Measurements from ENCODE around the gene ITPR3. TPM values are rescaled to one million over a fixed set of nuclear protein-coding genes. Genes with fewer than 3 reads are reported as not detected.

Gene ITPR3
- total RNA-seq, 2 experiments from 2014 or later, result 56.6 to 83.5 TPM

- H4K20me1 ChIP-seq (ENCODE audit: insufficient read depth, low read length), result no peaks in the 10 kb centered on the region
- BruUV-seq (replicated peaks), result no TSS peak
- H3K4me1 ChIP-seq (ENCODE audit: insufficient read depth, low read length, poor library complexity, severe bottlenecking), result no peaks in the 10 kb centered on the region
- no peak overlapping the region for H2AFZ ChIP-seq (ENCODE audit: low read length)
- H3K79me2 ChIP-seq (ENCODE audit: insufficient read depth, low read depth, low read length), result no peaks in the 10 kb centered on the region
- TF ChIP-seq, protein P1, sequence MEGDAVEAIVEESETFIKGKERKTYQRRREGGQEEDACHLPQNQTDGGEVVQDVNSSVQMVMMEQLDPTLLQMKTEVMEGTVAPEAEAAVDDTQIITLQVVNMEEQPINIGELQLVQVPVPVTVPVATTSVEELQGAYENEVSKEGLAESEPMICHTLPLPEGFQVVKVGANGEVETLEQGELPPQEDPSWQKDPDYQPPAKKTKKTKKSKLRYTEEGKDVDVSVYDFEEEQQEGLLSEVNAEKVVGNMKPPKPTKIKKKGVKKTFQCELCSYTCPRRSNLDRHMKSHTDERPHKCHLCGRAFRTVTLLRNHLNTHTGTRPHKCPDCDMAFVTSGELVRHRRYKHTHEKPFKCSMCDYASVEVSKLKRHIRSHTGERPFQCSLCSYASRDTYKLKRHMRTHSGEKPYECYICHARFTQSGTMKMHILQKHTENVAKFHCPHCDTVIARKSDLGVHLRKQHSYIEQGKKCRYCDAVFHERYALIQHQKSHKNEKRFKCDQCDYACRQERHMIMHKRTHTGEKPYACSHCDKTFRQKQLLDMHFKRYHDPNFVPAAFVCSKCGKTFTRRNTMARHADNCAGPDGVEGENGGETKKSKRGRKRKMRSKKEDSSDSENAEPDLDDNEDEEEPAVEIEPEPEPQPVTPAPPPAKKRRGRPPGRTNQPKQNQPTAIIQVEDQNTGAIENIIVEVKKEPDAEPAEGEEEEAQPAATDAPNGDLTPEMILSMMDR (conservative IDR thresholded peaks at IDR 0.05; ENCODE audit: low read length), result no peak
- TF ChIP-seq EZH2phosphoT487 (IDR thresholded peaks at IDR 0.05; ENCODE audit: borderline replicate concordance, low read depth, low read length), result no peak
- CTCF ChIA-PET (ENCODE audit: unreplicated experiment), result interaction anchor here (1.0 kb wide), 1 partner anchor 9 kb away, joined by 4 read pairs; no protein-coding TSS in a partner anchor
- H3K9me3 ChIP-seq (ENCODE audit: low read length), result no peaks in the 10 kb centered on the region
- H3K4me2 ChIP-seq (ENCODE audit: low read length), result no peak overlapping the region
- POLR2A ChIA-PET, result no interaction called here
- H3K4me3 ChIP-seq (ENCODE audit: low read depth, low read length, poor library complexity, severe bottlenecking), result no peak overlapping the region
- intact Hi-C loops (cut with micrococcal nuclease; ENCODE audit: unreplicated experiment), result no loop called here
- H3K9me2 ChIP-seq (ENCODE audit: insufficient read depth, low read length), result no peaks in the 10 kb centered on the region
- H3K27ac ChIP-seq (ENCODE audit: low read depth, low read length, poor library complexity, severe bottlenecking), result no peak overlapping the region
- no peaks in the 10 kb centered on the region for H3K36me3 ChIP-seq (ENCODE audit: insufficient read depth, low read length)
- no peak for DNase-seq (ENCODE audit: low spot score)
These were observed 114.1 kb downstream of the ITPR3 start for GRCh38 chr6:33735216-33735615.

GRCh38 chr6:33737267-33738026, 116.3 kb downstream of the ITPR3 start:
- BruUV-seq (replicated peaks), result no TSS peak
- TF ChIP-seq EZH2phosphoT487 (IDR thresholded peaks at IDR 0.05; ENCODE audit: borderline replicate concordance, low read depth, low read length), result no peak
- TF ChIP-seq, protein P1 (conservative IDR thresholded peaks at IDR 0.05; ENCODE audit: low read length), result no peak
- no peak overlapping the region for H2AFZ ChIP-seq (ENCODE audit: low read length)
- DNase-seq (ENCODE audit: low spot score), result no peak
- intact Hi-C loops (cut with micrococcal nuclease; ENCODE audit: unreplicated experiment), result no loop called here
- CTCF ChIA-PET (ENCODE audit: unreplicated experiment), result no interaction called here
- no peak overlapping the region for H3K27ac ChIP-seq (ENCODE audit: low read depth, low read length, poor library complexity, severe bottlenecking)
- H4K20me1 ChIP-seq (ENCODE audit: insufficient read depth, low read length), result no peaks in the 10 kb centered on the region
- H3K4me2 ChIP-seq (ENCODE audit: low read length), result no peak overlapping the region
- POLR2A ChIA-PET, result no interaction called here
- no peaks in the 10 kb centered on the region for H3K36me3 ChIP-seq (ENCODE audit: insufficient read depth, low read length)
- no peak overlapping the region for H3K4me3 ChIP-seq (ENCODE audit: low read depth, low read length, poor library complexity, severe bottlenecking)
- H3K79me2 ChIP-seq (ENCODE audit: insufficient read depth, low read depth, low read length), result no peaks in the 10 kb centered on the region
- no peaks in the 10 kb centered on the region for H3K9me2 ChIP-seq (ENCODE audit: insufficient read depth, low read length)
- H3K9me3 ChIP-seq (ENCODE audit: low read length), result no peaks in the 10 kb centered on the region
- no peaks in the 10 kb centered on the region for H3K4me1 ChIP-seq (ENCODE audit: insufficient read depth, low read length, poor library complexity, severe bottlenecking)

DNA sequence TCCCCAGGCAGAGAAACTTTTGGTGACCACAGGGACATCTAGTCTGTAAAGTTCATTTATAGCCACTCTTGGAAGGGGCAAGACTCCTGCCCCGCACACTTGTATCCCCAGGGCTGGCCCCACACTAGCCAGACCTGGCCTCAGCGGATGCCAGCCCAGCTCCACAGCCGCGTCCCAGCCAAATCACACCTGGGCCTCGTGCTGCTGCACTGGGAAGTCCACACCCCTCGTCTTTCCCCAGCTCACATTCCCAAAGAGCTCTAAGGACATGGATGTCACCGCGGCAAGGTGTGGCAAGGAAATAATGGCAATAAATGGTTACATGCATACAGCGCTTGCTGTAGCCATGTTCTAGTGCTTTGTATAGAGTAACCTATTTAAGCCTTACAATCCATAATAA, 117.0 kb downstream of the ITPR3 start:
- CTCF ChIA-PET (ENCODE audit: unreplicated experiment), result no interaction called here

More for the DNA sequence above, 117.0 kb downstream of the ITPR3 start:
- Histone ChIP-seq H4K20me1 (ENCODE audit: insufficient read depth, low read length) (no peaks in the 10 kb centered on the region), H3K79me2 (ENCODE audit: insufficient read depth, low read depth, low read length) (no peaks in the 10 kb centered on the region), H3K27ac (ENCODE audit: low read depth, low read length, poor library complexity, severe bottlenecking) (no peak overlapping the region), H3K9me2 (ENCODE audit: insufficient read depth, low read length) (no peaks in the 10 kb centered on the region), H2AFZ (ENCODE audit: low read length) (no peak overlapping the region), H3K4me3 (ENCODE audit: low read depth, low read length, poor library complexity, severe bottlenecking) (no peak overlapping the region), H3K4me2 (ENCODE audit: low read length) (no peak overlapping the region), H3K9me3 (ENCODE audit: low read length) (no peaks in the 10 kb centered on the region), H3K4me1 (ENCODE audit: insufficient read depth, low read length, poor library complexity, severe bottlenecking) (no peaks in the 10 kb centered on the region), H3K36me3 (ENCODE audit: insufficient read depth, low read length) (no peaks in the 10 kb centered on the region)
- POLR2A ChIA-PET, result no interaction called here
- no peak for DNase-seq (ENCODE audit: low spot score)
- intact Hi-C loops (cut with micrococcal nuclease; ENCODE audit: unreplicated experiment), result no loop called here
- TF ChIP-seq, protein P1 (conservative IDR thresholded peaks at IDR 0.05; ENCODE audit: low read length), result no peak
- TF ChIP-seq EZH2phosphoT487 (IDR thresholded peaks at IDR 0.05; ENCODE audit: borderline replicate concordance, low read depth, low read length), result no peak
- no TSS peak for BruUV-seq (replicated peaks)
